GM12873 (cell line): ENCODE results near the gene CDH22.

Source experiments
- TF ChIP-seq, protein P1 (sequence below): IDR thresholded peaks from 2 replicates; pipeline ENCODE4 v1.5.1; 2012; ENCODE audit warnings: low read depth, mild to moderate bottlenecking, moderate library complexity, low read length, control low read depth; ENCODE audit not compliant: insufficient read depth; ENCODE audit errors: missing control alignments

CDH22 gene

DNA sequence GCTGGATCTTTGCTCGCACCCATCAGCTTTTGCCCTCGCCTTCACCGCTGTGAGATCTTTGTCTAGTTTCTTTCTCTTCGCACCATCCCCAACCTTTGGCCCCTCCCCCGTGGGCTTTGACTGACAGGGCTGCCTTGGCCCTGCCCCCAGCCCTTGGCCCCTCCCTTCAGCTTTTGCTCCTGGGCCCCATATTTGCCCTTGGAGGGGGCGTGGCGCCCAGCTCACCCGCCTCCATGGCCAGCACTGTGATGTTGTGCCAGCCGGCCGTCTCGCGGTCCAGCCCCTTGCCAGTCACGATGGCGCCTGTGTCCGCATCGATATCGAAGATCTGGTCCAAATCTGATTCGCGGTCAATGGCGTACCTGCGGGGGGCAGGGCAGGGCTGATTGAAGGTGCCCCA is 109.1 kb downstream of the CDH22 start:
- TF ChIP-seq, protein P1, sequence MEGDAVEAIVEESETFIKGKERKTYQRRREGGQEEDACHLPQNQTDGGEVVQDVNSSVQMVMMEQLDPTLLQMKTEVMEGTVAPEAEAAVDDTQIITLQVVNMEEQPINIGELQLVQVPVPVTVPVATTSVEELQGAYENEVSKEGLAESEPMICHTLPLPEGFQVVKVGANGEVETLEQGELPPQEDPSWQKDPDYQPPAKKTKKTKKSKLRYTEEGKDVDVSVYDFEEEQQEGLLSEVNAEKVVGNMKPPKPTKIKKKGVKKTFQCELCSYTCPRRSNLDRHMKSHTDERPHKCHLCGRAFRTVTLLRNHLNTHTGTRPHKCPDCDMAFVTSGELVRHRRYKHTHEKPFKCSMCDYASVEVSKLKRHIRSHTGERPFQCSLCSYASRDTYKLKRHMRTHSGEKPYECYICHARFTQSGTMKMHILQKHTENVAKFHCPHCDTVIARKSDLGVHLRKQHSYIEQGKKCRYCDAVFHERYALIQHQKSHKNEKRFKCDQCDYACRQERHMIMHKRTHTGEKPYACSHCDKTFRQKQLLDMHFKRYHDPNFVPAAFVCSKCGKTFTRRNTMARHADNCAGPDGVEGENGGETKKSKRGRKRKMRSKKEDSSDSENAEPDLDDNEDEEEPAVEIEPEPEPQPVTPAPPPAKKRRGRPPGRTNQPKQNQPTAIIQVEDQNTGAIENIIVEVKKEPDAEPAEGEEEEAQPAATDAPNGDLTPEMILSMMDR = no peak

DNA sequence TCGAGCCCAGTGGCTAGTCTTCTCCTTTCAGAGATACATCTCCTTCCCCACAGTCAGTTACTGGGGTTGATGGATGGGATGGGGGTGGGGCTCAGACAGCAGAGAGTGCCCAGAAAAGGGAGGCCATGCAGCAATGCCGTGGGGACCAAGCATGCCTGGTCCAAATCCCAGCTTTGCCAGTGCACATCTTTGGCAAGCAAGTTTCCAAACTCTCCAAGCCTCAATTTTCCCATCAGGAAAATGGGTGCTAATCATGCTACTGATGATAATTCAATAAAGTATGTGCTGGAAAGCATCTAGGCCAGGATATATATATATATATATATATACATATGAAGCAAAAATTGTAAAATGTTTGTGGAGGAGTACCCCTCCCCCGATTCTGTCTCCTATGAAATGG is 111.3 kb downstream of the CDH22 start:
- TF ChIP-seq, protein P1 = no peak

DNA sequence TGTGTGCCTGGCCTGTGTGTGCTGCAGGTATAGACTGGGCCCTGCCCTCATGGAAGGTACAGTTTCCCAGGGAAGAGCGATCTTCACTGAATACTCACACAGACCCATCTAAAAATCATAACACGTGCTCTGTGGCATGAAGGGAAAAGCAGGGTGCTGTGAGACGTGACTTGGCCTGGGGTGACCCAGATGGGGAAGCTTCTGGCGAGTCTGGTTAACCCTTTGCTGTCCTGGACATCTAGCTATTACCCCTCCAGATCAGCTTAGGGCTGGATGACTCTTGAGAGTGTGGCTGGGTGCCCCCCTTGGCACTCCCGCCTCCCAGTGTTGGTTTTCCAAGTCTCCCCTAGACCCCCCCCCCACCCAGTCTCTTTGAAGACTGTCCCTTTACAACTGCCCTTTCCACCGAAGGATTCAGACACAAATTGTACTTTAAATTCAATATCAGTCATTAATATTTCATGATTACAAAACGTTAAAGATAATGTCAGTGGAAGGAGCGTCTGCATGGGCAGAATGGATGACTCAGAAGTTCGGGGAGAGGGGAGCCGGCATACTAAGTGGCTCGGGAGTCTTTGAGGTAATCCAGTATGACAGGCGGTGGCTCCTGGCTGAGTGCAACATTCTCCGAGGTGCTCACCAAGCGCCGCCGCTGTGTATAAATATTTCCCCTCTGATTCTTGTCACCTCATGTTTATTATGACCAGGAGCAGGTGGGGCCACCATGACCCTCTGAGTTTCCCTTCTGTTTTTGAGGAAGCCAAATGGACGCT is 112.8 kb downstream of the CDH22 start:
- TF ChIP-seq, protein P1 = no peak

DNA sequence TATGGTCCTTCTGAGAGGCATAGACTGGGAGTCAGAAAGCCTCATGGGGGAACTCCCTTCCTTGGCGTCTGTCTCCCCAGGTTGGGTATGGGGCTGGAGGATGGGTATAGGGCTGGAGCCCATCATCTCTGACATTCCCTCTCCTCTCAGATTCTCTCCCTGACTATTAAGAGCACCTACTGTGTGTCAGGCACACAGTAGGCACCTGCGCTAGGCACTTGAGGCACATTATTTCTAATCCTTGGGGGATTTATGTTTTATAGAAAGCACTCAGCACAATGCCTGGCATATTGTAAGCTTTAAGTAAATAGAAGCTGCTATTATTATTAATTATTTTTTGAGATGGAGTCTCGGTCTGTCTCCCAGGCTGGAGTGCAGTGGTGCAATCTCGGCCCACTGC is 113.9 kb downstream of the CDH22 start:
- TF ChIP-seq, protein P1 = no peak

DNA sequence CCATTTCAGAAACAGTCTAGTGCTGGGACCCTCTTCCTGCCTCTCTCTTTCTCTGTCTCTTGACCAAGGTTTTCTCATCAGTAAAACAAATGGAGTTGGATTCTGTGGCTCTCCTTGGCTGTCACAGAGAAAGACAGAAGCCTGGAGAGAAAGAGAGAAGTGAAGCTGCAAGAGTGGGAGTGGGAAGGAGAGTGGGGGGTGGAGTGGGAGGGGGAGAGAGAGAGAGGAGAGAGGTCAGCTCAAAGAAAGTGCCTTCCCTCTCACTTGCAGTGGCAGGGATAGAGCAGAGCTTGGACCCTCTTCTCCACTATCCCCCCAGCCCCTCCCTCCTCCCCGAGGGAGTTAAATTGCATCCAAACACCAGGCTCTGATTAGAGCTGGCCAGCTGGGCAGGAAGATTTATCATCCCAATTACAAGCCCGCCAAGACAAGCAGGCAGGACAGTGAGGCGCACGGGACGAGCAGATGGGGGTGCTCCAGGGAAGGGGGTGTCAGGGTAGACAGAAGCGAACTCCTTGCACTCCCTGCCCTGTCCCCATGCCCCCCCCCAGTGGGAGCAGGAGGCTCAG is 115.8 kb downstream of the CDH22 start:
- TF ChIP-seq, protein P1 = no peak

DNA sequence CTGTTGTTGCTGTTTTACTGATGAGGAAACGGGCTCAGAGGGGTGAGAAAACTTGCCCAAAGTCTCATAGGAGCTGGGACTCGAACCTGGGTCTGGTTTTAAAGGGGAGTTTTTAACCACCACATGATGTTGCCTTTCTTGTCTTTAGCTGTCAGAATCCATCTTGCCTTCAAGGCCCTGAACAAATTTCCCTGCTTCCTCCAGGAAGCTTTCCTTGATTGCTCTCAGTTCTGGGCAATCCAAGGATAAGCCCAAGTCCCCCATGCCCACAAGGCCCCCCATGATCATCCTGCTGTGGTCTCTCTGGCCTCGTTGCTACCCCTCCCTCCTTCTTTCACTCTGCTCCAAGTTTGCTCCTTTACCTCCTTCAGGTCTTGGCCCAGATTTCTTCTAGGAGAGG is 116.7 kb downstream of the CDH22 start:
- TF ChIP-seq, protein P1 = no peak

DNA sequence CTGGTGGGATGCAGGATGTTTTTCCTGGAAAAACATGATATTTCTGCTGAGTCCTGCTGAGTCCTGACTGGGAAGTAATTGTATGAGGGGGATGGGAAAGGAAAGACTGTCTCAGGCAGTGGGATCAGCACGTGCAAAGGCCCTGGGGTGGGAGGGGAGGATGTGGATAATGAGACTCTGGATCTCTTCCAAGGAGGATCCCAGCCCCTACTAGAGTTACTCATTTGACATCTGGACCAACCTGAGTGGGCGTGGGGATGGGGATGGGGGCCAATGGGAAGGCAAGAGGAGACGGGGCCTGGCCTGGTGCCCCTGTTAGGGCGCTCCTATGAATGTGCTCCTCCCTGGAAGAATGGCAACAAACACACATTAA is 117.1 kb downstream of the CDH22 start:
- TF ChIP-seq, protein P1 = no peak
